NOMO-1 (cell line): ENCODE data around the gene MAPK8.

ENCODE experiments used
- DNase-seq, 2 experiments: peaks; one replicate each; lab custom pipeline; 2025; ENCODE audit not compliant: unreplicated experiment in 2 of 2; lab: John Stamatoyannopoulos, UW

The MAPK8 gene

DNA sequence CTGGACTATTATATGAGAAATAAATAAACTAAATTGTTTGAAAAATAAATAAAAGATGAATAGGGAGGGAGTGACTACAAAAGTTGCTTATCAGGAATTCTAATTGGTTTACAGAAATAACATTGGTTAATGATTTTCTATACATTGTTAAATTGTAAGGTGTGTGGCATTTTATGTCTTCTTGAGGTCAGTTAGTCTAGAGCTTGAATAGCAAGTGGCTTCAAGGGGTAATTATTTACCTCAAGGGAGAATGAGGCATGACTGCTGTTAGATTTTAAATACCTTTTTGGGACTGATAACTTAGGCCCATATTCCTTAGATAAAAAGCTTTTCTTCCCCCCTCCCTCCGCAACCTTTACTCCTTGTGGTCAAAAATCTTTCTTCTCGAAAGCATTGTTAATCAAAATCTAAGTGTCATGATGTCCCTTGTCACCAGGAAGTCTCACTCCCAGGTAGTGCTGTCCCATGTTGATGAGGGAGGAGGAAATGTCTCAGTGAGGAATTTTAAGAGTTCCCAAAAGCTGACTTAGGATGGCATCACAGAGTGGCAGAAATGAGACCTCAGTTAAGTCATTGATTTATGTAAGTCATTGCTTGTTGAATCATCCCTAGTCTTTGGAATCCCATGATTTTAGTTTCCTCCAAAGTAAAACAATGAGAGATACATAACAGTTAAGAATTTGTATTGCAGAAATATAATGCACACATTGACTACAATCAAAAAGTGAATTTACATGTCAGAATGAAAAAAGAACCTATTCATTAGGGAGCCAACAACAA, 71.5 kb downstream of the MAPK8 start:
- DNase-seq, result no peak

DNA sequence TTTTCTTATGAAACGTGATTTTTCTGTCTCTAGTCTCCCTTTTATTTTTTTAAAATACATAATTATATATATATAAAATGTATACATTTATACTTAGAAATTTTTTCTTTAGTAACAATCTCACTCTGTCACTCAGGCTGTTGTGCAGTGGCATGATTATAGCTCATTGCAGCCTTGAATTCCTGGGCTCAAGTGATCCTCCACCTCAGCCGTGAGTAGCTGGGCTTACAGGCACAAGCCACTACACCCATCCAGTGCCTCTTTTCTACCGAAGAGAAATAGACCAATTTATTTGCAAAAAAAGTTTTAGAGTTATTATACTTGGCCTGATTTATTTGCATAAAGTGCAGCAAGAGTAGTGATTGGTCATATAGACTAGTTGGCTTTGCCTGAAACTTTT, 72.2 kb downstream of the MAPK8 start:
- no peak for DNase-seq

DNA sequence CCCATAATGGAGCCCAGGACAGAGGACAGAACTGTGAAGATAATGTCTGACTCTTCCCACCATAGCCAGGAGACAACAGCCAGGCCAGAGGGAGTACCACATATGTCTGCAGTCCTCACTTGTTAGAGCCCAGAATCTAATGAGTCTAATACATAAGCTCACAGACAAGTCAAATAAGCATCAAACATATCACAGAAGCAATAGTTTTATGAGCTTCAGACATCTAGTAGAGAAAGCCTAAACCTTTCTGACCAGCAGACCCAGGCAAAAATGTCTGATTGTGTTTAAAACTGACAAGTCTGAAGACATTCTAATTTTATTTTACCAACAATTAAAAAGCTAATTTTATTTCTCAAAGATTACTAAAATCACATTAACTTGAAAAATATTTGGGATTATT, 75.5 kb downstream of the MAPK8 start:
- DNase-seq, result no peak

DNA sequence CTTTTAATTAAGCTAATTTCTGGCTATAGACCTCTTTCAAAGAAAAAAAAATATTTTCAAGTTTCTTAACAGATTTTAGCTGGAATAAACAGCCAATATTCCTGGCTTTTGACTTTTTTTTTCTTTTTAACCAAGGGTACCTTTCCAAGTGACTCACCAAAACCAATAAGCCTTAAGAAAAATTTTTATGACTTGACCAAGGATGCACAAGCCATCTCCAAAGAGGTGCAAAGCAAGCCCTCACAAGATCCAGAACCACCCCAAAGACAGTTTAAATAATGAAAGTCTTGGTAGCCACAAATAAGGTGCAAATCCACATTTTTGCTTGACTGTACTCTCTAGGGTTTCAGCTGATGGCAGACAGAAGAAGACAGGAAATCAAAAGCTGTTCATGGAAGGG, 76.5 kb downstream of the MAPK8 start:
- no peak for DNase-seq

DNA sequence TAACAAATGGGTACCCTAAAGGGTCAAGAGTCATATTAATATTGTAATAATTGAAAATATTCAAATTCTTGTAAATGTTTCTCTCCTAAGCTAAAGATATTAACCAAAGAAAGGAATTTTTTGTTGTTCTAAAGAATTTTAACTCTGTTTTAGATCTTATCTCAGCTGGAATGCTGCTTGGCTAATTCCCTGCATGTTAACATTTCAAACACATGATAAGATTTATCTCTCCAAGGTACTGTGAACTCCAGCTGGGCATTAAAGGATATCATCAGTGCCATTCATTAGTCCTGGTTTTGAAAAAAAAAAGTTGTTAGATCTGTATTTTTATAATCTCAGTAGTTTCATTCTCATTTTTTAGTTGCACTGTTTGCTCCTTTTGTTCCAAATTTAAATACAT, 76.9 kb downstream of the MAPK8 start:
- no peak for DNase-seq

DNA sequence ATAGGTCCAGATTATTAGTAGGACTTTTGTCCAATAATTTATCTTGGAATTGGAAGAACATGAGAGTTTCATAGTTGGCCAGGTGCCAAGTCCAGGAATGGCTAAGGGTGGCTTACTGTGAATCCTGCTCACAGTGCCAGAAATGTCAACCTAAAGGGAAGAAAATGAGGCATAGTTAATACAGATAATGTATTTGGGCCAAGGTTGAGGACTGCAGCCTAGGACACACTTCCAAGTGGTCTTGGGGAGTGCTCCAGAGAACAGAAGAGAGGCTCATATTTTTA, 78.2 kb downstream of the MAPK8 start:
- no peak for DNase-seq

DNA sequence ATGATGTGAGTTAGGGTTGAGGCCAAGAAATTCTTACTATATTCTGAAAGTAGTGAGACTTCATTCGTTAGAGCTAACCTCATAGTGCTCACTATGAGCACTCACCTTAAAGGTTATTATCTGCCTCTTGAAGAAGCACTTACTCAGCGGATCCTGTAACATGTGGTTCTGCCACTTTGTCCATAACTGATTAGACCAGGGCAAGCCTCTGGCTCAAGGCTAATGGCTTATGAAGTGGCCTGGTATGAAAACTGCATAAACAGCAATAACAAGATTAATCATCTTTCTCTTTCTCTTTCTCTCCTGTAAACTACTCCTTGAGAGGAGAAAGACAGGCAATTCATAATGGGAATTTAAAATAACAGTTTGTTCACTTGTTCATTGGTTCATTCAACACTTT, 82.8 kb downstream of the MAPK8 start:
- no peak for DNase-seq

DNA sequence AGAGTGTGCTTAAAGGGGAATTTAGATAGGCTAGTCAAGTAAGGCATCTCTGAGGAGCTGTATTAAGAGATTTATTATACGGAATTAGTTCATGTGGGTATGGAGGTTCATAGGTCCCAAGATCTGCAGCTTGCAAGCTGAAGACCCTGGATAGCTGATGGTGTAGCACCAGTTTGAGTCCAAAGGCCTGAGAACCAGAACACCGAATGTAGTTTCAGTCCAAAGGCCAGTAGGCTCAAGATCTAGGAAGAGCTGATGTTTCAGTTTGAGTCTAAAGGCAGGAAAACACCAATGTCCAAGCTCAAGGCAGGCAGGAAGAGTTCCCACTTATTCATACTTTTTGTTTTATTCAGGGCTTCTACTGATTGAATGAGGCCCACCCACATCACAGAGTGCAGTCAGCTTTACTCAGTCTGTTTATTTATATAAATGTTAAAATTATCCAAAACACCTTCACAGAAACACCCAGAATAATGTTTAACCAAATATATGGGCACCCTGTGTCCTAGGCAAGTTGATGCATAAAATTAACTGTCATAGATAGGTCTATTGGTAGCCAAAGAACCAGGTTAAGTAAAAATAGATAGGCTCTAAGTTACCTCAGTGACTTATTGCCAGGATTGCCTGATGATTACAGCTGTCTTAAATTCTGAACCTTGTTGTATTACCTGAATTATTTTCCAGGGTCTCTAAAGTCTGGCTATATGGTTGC, 83.5 kb downstream of the MAPK8 start:
- no peak for DNase-seq

DNA sequence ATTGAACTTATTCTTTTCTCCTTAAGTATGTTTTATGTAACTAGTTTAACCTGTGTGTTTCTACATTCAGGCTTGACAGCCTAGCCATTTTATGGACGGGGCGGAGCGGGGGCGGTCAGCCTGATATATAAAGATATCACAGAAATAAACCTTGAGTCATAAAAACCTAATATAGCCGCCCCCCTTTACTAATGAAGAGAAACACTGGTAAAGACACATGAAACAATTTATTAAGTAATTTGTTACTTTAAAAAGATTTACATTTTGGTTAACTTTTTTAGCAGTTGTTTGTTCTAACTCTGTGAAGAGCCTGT, 84.0 kb downstream of the MAPK8 start:
- DNase-seq, result no peak

DNA sequence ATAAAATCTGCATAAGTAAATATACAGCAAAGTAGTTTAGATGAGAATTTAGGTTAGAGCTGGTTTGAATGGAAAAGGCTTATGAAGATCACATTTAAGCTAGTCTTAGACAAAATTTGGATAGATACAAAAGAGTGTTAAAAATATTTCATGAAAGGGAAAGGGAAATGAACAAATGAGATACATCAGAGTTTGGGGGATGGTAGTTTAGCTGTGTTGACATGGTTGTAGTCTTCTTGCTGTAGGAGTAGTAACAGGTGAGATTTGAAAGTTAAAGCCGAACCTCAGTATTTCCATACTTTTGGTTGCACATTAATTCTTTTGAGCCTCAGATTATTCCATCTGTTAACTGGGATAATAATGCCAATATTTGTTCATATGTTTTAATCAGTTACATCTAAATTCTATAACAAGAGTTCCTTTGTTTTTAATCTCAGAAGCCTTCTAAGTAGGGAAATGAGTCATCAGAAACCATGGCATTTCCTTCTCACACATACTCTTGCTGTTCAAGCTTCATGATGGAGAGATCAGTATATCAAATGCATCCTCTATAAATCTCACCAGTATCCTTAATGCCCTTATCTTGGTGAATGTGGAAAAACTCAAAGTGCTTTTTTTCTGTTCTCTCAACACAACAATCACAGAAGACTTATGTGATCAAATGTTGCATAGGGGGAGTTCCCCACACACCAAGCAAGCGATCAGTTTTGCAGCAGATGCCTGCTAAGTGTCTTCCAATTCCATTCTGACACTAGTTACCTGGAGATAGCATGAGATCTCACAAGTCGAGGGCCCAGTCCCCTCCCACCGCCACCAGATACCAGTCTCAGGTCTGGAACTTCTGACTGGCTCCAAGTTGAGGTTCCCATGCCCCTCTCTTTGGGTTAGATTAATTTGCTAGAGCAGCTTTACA, 84.7 kb downstream of the MAPK8 start:
- DNase-seq, result no peak

DNA sequence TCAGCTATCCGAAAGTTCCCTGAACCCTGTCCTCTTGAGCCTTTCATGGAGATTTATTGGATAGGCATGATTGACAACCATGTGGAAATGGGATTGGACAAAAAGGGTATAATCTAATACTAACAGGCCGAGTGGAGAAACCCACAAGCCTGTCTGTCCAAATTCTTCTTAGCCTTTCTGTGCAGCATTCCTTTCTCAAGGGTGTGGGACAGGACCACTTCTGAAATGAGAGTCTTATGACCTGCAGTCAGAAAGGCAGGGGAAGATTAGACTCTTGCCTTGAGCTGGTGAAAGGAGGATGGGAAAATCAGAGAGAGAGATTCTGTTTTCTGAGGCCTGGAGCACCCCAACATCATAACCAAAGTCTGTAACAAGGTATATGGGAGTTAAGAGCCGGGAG, 85.5 kb downstream of the MAPK8 start:
- no peak for DNase-seq

DNA sequence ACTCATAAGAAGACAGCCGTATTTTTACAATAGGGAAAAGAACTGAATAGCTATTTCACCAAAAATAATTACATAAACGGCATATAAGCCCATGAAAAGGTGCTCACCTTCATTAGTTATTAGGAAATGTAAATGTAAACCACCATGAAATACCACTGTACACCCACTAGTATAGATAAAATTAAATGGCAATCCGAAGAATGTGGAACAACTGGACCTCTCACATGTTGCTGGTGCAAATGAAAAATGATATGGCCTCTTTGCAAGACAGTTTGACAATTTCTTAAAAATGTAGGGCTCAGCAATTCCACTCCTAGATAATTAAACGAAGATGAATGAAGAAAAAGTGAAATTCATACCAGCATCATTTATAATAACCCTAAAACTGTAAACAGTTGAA, 91.8 kb downstream of the MAPK8 start:
- no peak for DNase-seq

DNA sequence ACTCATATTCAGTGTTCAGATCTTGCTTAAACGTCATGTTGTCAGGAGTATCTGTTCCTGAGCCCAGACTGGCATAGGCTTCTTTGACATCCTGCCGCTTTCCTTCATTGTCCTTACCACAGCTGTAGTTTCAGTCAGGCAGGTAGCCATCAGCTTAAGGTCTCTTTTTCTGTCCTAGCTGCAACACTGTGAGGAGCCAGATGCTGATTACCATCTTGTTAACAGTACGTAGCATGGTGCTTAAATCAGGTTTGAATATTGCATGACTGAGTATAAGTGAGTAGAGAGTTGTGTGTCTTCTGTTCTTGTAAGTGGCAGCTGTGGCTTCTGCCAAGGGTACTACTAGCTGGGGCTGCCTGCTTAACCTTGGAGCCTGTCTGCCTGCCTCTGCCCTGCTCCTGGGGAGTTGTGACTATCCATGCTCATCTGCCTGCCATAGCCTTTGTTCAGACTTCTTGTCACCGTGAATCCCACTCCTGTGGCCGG, 92.6 kb downstream of the MAPK8 start:
- DNase-seq, result no peak

DNA sequence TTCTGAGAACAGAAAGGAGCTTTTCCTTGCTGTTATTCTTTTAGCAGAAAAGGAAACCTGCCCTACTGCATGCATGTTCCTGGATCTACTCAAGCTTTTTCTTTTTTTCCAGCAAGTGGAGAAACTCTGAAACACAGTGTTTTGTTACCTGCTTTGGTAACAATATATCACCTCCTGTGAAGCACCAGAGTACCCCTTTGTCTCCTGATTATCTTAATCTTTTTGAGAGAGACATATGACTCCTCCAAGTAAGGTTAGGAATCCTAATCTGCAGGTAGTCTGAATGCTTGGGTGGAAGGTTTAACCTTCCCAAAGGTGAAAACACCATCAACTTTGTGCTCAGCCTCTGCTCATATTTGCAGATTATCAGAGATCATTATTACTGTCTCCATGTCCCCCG, 93.1 kb downstream of the MAPK8 start:
- no peak for DNase-seq

DNA sequence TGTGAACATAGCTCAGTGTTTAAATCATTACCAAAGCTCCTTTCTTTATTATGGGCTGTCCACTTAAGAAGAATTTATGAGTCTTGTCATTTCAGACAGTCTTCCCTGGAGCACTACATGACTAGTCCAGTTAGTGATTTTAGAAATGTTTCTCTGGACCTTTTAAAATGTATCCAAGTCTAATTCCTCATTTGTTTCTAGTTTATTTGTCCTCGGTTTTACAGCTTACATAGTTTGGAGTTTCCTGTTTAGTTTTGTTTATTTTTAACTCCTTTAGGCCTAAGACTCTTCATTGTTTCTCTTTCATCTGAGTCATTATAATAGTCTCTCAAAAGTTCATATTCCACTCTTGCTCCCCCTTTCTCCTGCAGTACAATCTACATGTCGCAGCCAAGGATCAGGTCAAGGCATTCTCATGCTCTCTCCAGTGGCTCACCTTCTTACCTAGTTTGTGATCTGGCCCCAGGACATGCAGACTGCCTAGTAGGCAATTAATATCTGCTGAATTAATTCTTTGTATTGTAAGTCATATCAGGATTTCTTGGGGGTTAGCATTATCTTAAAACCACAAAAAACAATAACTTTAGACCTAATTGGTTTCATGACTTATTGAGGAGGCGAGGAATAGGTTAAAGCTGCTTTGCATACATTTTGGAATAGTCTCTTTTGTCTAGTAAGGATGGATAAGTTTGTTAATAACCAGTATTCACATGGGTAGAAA, 93.8 kb downstream of the MAPK8 start:
- DNase-seq, result no peak

DNA sequence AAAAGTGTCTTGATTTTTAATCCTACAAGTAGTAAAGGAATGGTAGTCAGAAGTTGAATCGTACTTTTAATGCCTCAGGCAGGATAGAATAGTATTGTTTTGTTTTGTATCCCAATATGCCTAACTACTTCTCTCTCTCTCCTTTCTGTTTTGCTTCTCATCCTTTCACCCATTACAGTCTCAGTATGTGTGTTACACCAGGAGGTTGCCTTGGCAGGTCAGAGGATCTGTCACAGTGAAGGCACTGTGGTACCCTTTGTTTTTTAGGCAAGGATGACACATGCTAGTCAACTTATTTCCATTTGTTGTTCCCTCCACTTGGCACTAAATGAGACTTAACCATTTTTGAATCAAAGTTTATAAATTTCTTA, 94.4 kb downstream of the MAPK8 start:
- DNase-seq, result no peak

DNA sequence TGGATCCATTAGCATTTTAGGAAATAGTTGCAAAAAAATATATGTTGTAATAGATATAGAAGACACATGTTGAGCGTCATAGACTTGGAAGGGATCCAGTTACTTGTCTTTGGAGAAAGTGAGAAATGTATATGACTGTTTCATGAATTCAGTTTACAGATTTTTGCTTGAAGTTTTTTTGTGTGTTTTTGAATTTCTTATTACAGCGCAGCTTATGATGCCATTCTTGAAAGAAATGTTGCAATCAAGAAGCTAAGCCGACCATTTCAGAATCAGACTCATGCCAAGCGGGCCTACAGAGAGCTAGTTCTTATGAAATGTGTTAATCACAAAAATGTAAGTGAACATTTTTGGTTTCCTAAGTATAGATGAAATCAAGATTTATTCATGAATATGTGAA, 98.2 kb downstream of the MAPK8 start:
- peak; percentile 28 to 64 for DNase-seq

DNA sequence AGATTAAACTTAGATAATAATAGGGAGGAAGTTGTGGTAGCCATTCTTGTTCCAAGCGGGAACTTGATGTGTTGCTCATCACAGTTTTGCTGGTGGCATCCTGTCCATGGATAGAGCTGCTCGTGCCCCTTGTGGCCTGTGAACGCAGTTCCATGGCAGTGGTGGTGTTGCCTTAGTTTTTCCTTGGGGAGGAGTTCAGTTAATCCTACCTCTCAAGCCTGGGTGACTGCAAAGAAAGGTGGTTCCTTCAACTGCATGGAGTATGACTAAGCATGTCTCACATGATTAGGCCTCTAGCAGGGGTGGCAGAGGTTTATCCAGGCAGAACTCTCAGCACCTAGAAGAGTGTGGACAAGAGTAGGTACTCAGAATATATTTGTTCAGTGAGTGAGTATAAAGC, 99.7 kb downstream of the MAPK8 start:
- no peak for DNase-seq

DNA sequence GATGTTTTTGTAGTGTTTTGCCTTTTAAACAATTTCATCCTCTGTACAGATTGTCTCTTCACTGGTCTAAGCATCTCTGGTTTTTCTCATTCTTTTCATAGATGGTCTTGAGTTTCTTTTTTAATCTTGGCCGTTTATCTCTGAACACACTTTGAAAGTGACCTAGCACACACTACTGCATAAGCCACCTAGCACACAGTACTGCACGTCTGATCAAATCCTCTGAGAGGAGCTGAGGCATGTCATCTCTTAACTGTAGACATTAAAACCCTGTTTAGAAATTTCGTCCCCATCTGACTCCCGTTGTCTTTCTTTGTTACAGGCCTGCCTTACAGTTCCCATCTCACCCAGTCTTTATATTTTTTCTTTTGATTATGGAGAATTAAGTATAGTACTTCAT, 100.2 kb downstream of the MAPK8 start:
- DNase-seq, result no peak

DNA sequence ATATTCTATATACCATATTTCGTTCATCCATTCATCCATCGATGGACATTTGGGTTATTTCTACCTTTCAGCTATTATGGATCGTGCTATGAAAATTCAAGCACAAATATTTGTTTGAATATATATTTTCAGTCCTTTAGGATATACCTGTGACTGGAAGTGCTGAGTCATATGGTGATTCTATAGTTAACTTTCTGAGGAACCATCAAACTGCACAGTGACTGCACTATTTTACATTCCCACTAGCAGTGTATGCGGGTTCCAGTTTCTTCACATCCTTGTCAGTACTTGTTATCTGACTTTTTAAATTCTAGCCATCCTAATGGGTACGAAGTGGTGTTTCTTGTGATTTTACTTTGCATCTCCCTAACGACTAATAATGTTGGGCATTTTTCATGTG, 104.0 kb downstream of the MAPK8 start:
- no peak for DNase-seq

DNA sequence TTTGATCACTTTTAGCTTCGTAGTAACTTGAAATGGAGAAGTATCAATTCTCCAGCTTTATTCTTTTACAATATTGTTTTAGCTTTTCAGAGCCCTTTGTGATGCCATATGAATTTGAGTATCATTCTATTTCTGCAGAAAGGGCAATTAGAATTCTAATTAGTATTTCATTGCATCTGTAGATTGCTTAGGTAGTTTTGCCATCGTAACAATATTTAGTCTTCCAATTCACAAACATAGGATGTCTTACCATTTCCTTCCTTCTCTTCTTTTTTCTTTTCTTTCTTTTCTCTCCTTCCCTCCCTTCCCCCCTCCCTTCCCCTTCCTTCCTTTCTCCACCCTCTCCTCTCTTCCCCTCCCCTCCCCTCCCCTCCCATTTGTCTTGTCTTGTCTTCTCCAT, 105.0 kb downstream of the MAPK8 start:
- no peak for DNase-seq
